Right lobe of liver (tissue), 6 donors: ENCODE data around the gene LHFPL5. TPM values are rescaled to one million over a fixed set of nuclear protein-coding genes. Genes with fewer than 3 reads are reported as not detected.

Experiments used
- ATAC-seq, 4 donors: fragments of 200-7000 bp; cut with Tn5 transposase; one replicate each; pipeline ENCODE4 v1.9.1; 2020; ENCODE audit warnings: mild to moderate bottlenecking in 4 of 4, moderate library complexity in 4 of 4
- DNase-seq, 3 donors: peaks; one replicate each; pipeline ENCODE4 v3.0.0-alpha.2; 2020
- H3K27ac ChIP-seq, 3 donors: fragments of 200-600 bp; one replicate each; pipeline ENCODE4 v1.8.0; 2022
- H3K27me3 ChIP-seq, 2 donors: fragments of 200-600 bp; one replicate each; pipeline ENCODE4 v1.8.0; 2022
- H3K36me3 ChIP-seq, 4 donors: fragments of 200-600 bp; sonication (generic) in 1 of 4; one replicate each; pipeline versions ENCODE4 v1.5.1 to v1.8.0; 2017 to 2022; ENCODE audit warnings: control low read depth in 1 of 4
- H3K4me1 ChIP-seq, 4 donors: fragments of 200-600 bp; sonication (generic) in 1 of 4; one replicate each; pipeline versions ENCODE4 v1.5.1 to v1.8.0; 2017 to 2022; ENCODE audit warnings: control low read depth in 1 of 4
- H3K4me3 ChIP-seq, 3 donors: fragments of 200-600 bp; one replicate each; pipeline ENCODE4 v1.8.0; 2022
- H3K9me3 ChIP-seq, 4 donors: fragments of 200-600 bp; sonication (generic) in 1 of 4; one replicate each; pipeline versions ENCODE4 v1.5.1 to v1.8.0; 2017 to 2022; ENCODE audit warnings: control low read depth in 1 of 4
- CTCF ChIP-seq, 4 donors: fragments of 200-600 bp in 3 of 4; fragments of 450-650 bp in 1 of 4; IDR thresholded peaks; one replicate each; pipeline versions ENCODE4 v1.5.1 to v1.8.0; 2016 to 2022; ENCODE audit warnings: antibody characterized with exemption in 4 of 4, mild to moderate bottlenecking in 2 of 4
- POLR2A ChIP-seq: fragments of 450-650 bp; IDR thresholded peaks from one replicate; pipeline ENCODE4 v1.6.1; 2017; ENCODE audit warnings: antibody characterized with exemption, mild to moderate bottlenecking
- WGBS: methylation state at CpG from one replicate; pipeline ENCODE4 v1.1.6; 2018; ENCODE audit warnings: low coverage, low lambda C conversion rate; ENCODE audit not compliant: insufficient coverage; ENCODE audit errors: missing lambda C conversion rate; 5-methylcytosine and 5-hydroxymethylcytosine counted together
- intact Hi-C, 2 donors: fragments of 100-400 bp; cut with DNase I; formaldehyde crosslinking; loops; one replicate each; pipeline versions ENCODE4 v1.11.2 to v1.14.1; 2022
- total RNA-seq, 6 experiments: library from RNA; depleted of rRNA in 2 of 6; stranded (reverse); fragments of >200 nt in 2 of 6; fragmentation: NEBNext Ultra II Directional in 3 of 6; extraction: Animal tissue kit (Norgen Biotek cat#: 25700) in 3 of 6; gene quantifications; one replicate each; pipeline versions ENCODE4 v1.1.0 to v1.2.4, GENCODE V29; 2016 to 2023
- donor health status: DM: no; HTN: yes; CAD: no.
- donor health status: DM: no; HTN: no; CAD: no.
- donor health status: DM: no; HTN: no; CAD: no.
- donor health status: DM: no; HTN: yes; CAD: no.
- donor health status: DM: no; HTN: yes; CAD: no.

The LHFPL5 gene
- total RNA-seq, 6 experiments from 2014 or later = not detected

DNA sequence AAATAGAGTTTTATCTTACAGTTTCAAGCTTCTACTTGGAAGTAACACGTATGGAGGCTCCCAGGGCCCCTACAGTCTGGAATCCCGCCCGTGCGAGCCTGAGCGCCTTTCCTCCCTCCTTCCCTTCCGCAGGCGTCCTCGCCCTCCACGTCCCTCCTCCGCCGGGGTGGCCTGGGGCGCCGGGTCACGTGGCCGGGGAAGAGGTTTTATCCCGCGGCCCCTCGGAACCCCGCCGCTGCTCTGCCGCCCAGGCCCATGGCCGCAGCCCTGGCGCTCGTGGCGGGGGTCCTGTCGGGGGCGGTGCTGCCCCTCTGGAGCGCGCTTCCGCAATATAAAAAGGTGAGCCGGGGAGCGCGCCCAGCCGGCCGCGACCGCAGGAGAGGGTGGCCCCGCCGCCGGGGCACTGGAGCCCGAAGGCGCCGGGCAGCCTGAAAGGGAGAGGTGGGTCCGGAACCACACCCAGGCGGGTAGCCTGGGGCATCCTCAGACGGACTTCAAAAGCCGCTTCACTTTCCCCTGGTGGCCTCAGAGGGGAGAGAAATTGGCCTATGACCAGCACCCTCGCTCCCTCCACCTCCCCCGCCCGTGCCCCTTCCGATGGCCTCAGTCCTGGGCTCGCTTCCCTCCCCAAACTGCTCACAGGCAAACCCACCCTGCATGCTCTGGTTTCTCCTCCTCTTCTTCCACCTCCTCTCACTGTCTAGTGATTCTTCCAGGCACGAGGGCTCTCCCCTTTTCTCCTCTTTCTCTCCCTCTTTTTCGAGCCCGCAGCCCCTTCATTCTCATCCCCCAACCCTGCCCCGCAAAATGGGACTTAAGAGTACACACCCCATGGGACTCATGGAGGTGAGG, 28.6 kb upstream of the LHFPL5 start, which contains the start of gene CLPSL2:
Gene CLPSL2, plus strand, starts transcription at position 235 of the 852 bp plus-strand sequence. Its CDS starts 21 bp downstream, at position 256.
- no peak for TF ChIP-seq POLR2A
- TF ChIP-seq CTCF (IDR thresholded peaks at IDR 0.05) = no peak
- intact Hi-C loops = no loop called here
- Histone ChIP-seq H3K4me1 (peaks cover 0 to 4% (median 0%) of the 10 kb centered on the region in 4 donors), H3K9me3 (no peaks in the 10 kb centered on the region), H3K36me3 (no peaks in the 10 kb centered on the region), H3K4me3 (peak within 1 kb of the TSS; percentile 25 to 45 (median 33)), H3K27ac (no peak within 1 kb of the TSS), H3K27me3 (peaks cover 0 to 7% of the 10 kb centered on the region in 2 donors)
- ATAC-seq (peak in 3 of 4 donors; percentile 22 to 50 (median 27)), DNase-seq (no peak)
- 10% methylated on average over 27 of the region's 56 CpGs for WGBS

DNA sequence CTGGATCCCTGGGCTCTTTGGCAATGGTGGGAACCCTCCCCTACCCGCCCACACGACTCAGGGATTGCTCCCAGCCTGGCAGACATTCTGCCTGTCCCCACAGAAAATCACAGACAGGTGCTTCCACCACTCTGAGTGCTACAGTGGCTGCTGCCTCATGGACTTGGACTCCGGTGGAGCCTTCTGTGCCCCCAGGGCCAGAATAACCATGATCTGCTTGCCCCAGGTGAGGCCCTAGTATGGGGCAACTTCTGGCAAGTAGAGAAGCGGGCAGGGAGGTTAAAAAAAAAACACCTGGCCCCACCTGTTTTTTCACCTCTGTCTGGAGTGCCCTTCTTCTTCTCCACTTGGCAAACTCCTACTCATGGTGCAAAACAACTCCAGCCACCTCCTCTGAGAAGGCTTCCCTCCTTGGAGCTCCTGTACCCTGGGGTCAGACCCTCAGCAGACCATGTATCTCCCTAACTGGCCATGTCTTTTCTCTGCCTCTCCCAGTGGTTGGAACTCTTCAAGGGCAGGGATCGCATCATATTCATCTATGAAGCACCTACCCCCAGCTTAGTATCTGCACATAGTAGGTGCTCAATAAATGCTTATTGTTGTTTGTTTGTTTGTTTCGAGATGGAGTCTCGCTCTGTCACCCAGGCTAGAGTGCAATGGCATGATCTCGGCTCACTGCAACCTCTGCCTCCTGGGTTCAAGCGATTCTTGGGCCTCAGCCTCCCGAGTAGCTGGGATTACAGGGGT, 27.6 kb upstream of the LHFPL5 start:
- Histone ChIP-seq H3K36me3 (no peaks in the 10 kb centered on the region), H3K4me3 (no peak overlapping the region), H3K9me3 (no peaks in the 10 kb centered on the region), H3K4me1 (peaks cover 0 to 4% (median 0%) of the 10 kb centered on the region in 4 donors), H3K27me3 (peaks cover 0 to 7% of the 10 kb centered on the region in 2 donors), H3K27ac (no peak overlapping the region)
- 86% methylated on average over 7 of the region's 10 CpGs for WGBS
- ATAC-seq (peak in 1 of 4 donors; percentile 18), DNase-seq (no peak)
- TF ChIP-seq POLR2A (no peak), CTCF (IDR thresholded peaks at IDR 0.05) (no peak)
- intact Hi-C loops = no loop called here

- no peak overlapping the region for H3K4me3 ChIP-seq
- intact Hi-C loops = no loop called here
- DNase-seq = no peak
- ATAC-seq = no peak
- H3K36me3 ChIP-seq = no peaks in the 10 kb centered on the region
- no peak overlapping the region for H3K27ac ChIP-seq
- H3K27me3 ChIP-seq = peaks cover 0 to 7% of the 10 kb centered on the region in 2 donors
- no peaks in the 10 kb centered on the region for H3K9me3 ChIP-seq
- no peak for TF ChIP-seq CTCF (IDR thresholded peaks at IDR 0.05)
- TF ChIP-seq POLR2A = no peak
- no CpG with 5 or more reads among the region's 2 CpGs for WGBS
- peaks cover 0 to 4% (median 0%) of the 10 kb centered on the region in 4 donors for H3K4me1 ChIP-seq
These were observed 26.7 kb upstream of the LHFPL5 start for GRCh38 chr6:35778437-35778836.

DNA sequence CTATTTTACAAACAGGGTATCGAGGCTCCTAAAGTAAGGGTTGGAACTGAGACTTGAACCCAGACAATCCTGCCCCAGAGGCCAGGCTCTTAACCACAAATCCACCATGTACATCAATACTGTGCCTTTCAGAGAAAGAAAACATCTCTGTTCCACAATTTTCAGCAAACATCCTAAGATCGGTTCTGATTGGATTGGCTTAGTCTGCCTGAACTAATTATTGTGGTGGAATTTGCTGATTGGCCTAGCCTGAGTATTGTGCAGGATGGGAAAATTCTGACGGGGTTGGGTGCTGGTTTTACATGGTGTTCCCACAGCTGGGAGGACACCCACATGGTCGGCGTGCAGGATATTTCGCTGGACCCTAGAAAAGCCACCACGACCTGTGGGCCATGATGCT, 24.4 kb upstream of the LHFPL5 start, which contains the start of gene CLPSL1:
Gene CLPSL1, plus strand, starts transcription at position 301 of the 400 bp plus-strand sequence. Its CDS starts 92 bp downstream, at position 393.
- ATAC-seq = no peak
- TF ChIP-seq POLR2A = no peak
- TF ChIP-seq CTCF (IDR thresholded peaks at IDR 0.05) = no peak
- Histone ChIP-seq H3K4me1 (peaks cover 0 to 4% (median 0%) of the 10 kb centered on the region in 4 donors), H3K36me3 (no peaks in the 10 kb centered on the region), H3K27me3 (peaks cover 0 to 7% of the 10 kb centered on the region in 2 donors), H3K9me3 (no peaks in the 10 kb centered on the region), H3K27ac (no peak within 1 kb of the TSS), H3K4me3 (no peak within 1 kb of the TSS)
- intact Hi-C loops = no loop called here
- no peak for DNase-seq
- WGBS = 73% methylated on average over 5 of the region's 7 CpGs
